Measurements from ENCODE around the gene CLRN3.

CLRN3 gene

DNA sequence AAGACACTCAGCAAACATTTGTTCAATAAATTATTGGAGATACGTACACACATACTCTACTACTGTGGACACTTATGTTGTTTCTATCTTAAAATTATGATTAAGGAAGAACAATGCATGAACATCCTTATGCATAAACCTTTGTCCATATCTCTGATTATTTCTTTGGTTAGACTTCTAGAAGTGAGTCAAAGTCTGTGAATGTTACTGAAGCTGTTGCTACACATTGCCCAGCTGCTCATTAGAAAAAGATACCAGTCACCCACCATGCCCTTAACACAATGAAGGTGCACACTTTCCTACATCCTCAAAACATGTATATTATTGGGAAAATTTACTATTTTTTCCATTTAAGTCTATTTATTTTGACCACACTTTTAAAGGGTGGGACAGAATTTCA lies 1.4 kb upstream of the CLRN3 start:
- DNase-seq: no peak

DNA sequence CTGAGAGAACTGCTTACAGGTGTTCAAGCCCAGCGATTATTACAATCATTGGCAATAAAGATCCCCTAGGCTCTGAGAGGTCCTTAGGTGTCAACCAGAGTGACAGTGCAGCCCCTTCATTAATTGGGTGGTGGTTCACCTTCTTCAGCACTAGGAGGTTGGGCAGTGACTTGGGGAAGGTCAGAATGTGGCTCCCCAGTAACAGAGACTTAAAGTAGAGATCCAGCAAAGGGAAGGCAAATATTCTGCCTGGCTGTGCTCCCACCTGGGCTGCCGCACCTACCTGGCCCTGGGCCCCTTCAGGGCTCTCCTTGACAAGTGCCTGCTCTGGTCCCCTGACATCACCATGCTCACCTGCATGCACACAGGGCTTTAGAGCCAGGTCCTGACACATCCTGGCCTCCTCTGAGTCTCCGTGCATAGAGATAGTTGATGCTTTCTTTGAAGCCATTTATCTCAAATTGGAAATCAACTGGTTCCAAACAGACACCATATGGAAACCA lies 1.9 kb downstream of the CLRN3 start:
- no peak for DNase-seq

GRCh38 chr10:127890216-127890615 lies 2.5 kb downstream of the CLRN3 start:
- DNase-seq: no peak

DNA sequence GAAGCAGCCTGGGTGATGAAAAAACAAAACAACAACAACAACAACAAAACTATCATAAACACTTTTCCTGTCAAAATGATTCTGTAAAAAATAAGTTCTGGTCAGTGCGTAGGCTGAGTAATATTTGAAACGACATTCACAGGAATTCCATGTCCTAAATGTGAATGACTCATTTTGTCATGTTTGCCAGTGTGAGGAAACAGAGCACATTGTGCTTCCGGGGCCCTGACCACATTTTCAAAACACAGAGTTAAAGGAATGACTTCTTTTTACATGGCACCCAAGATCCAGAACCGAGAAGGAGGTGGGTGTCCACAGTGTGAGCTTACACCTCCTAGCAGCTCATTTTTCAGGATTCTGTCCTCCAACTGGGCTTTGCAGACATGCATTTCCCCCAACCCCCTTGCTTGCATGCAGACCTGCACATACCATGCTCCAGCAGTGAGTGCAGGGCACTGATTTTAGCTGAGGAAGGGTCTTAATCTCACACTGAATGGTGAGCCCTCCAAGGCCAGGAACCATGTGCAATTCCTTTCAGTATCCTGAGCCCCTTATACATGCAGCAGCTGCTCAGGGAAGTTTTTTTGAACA lies 3.0 kb downstream of the CLRN3 start:
- DNase-seq: no peak

DNA sequence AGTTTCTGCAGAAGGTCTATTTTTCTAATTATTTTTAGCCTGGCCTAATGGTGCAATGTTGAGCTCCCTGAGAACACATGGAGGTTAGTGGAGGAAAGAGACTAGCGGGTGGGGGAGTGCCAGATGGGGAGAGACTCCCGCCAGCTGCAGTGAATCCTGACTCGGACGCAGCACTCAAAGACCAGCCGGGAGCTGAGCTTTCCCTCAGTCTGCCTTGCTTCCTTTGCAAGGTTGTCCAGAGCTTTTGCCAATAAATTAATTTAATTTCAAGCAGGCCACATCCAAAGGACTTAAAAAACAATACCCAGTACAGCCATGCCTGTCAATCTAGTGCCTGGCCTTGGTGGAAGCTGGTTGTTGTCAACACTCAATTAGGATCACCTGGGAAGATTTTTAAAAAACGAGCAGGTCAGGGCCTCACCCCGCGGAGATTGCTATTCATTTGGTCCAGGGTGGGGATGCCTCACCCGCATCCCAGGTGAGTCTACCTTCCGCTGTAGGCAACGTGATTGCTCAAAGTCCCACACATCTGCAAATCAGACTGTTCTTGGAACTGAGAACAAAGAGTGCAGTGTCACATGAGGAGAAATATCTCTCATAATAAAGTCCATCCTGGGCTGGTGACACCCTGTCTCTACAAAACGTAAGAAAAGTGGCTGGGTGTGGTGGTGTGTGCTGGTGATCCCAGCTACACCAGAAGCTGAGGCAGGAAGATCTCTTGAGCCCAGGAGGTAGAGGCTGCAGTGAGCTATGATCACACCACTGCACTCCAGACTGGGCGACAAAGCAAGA lies 4.0 kb downstream of the CLRN3 start:
- DNase-seq: no peak

- DNase-seq: no peak
These were observed 5.0 kb downstream of the CLRN3 start for GRCh38 chr10:127887541-127888415.

DNA sequence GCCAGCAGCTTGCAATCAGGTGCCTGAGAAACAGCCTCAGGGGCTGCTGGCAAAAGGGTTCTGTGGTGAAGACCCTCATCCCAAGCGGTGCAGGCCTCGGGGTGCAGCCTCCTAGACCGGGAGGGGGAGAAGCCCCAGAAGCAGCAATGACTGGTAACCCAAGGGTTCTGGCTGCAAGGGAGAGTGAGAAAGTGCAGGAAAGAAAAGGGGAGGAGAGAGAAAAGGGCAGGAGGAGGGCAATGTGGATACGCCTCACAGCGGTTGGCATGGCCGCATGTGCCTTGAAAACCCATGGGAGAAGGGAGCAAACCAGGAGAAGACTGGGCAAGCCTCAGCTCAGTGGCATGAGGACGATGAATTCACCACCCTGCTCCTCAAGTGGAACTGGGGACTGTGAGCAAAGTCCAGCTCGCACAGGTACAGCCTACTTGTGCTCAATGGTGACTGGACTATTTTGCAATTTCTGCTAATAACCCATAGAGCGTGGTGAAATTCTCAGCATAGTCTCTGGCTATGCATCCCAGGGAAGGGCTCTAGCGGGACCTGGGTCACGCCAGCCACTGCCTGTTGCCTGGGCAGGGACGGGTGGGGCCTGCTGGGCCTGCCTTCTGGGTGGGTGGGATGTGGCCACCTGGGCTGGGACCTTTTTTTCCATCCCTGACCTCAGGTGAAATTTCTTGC lies 6.2 kb downstream of the CLRN3 start:
- DNase-seq: no peak

DNA sequence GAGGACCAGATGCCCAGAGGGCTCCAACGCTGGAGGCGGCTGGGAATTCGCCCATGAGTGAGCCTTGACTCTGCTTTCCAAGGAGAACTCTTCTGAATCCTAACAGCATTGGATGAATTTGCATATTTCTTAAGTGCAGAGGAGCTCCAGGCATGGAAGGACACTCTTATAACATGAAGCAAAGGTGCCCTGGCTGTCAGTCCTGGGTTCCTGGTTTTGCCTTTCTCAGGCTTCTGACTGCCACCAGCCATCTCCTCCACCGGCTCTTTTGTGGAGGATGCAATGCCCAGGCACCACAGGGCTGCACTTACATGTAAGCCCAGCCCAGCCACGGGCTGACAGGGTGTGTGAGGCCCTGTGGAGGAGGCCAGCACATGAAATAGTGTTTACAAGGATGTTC lies 8.2 kb downstream of the CLRN3 start:
- DNase-seq: no peak

GRCh38 chr10:127883516-127883915 lies 9.2 kb downstream of the CLRN3 start:
- DNase-seq: no peak

- DNase-seq: no peak
These were observed 9.8 kb downstream of the CLRN3 start for GRCh38 chr10:127882801-127883459.

- no peak for DNase-seq
These were observed 10.3 kb downstream of the CLRN3 start for GRCh38 chr10:127882391-127882790.

DNA sequence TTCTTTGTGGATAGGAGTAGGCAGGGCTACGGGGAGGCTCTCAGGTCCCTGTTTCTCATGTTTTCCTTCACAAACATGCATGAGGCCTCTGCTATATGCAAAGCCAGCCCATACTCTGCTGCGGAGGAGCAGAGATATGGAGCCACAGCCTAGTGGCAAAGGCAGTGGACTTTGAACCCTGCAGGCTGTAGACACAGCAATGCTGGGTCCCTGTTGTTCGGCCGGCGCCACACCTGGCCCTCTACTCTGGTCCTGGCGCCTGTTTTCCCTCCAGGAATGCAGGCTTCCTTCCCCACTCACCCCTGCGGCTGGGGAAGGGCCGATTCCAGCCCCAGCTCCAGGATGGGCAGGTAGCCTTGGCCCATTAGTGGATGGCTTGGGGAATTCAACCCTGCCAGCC lies 11.5 kb downstream of the CLRN3 start:
- no peak for DNase-seq

DNA sequence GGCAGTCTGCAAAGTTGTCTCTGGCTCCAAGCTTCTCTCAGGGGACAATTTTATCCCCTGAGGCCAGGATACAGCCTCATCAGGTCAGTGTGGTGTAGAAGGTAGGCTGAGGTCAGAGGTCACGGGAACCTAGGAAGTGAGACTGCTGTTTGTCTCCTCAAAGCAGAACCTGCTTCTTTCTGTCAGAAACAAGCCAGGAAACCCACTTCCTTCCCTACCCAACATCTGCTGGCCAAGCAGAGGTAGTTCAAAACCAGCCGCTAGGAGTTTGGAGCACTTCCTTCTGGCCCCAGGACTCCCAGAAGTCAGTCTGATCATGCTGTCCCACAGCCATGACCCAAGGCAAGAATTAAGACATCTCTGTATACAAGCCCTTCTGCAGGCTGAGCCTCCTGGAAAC lies 12.2 kb downstream of the CLRN3 start:
- no peak for DNase-seq

- no peak for DNase-seq
These were observed 14.2 kb downstream of the CLRN3 start for GRCh38 chr10:127878475-127879055.

- no peak for DNase-seq
These were observed 15.0 kb downstream of the CLRN3 start for GRCh38 chr10:127877699-127878098.

- no peak for DNase-seq
These were observed 15.6 kb downstream of the CLRN3 start for GRCh38 chr10:127877116-127877515.

- no peak for DNase-seq
These were observed 16.8 kb downstream of the CLRN3 start for GRCh38 chr10:127875916-127876315.

- no peak for DNase-seq
These were observed 17.3 kb downstream of the CLRN3 start for GRCh38 chr10:127875449-127875765.

DNA sequence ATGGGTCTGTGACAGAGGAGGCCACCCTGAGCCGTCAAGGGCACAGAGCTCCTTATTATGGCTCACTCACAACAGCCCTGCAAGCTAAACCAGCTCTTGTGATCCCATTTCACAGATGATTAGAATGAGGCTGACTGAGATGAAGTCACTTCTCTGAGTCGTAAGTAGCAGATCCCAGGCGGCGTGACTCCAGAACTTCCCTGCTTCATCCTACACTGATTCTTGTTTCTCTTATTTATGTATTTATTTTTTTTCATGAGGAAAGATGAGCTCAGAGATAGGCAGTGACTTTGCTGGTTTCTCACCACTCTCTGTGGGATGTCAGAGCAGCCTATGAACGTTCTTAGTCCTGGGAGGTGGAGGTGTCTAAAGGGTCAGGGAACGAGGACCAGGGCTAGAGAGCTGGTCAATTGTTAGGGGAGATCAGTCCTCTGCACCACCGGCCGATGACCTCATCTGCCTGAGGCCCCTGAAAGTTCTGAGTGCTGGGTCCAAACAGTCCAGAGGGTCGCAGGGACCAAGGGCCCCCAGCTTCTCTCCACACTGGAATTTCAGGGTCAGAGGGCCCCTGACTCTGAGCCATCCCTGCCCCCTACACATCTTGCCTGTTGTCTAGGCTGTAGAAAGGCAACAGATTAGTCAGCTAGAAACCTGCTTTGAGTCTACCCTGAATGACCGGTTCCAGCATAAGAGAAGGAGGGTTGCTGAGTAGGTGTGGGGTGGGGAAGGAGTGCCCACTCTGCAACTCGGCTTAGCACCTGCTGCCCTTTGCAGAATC lies 17.9 kb downstream of the CLRN3 start:
- DNase-seq: no peak

DNA sequence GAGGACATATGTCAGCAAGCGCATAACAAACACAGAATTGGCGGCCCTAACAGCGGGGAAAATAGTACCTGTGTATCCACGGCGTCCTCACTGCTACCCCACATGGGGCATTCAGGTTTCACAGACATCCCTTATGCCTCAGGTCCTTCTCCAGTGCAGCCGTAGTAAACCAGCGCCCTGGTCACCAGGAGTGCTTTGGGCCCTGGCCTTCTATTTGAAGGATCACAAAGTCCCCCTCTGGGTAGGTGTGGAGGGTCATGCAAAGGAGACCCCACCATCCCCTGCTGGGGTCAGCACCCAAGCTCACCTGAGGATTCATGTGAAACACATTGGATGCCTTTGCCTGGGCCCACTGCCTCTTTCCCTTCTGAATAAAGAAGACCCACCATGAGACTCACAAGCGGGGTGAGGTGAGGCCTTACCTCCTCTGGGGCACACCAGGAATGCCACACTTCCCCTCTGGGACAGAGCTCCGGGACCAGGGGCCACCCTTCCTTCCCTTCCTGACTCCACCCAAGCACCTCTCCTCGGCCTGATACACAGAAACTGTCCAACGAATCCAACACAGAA lies 18.8 kb downstream of the CLRN3 start:
- DNase-seq: no peak

Data from SHP77 treated with DMSO at 0.1 percent for 48 hours (cell line).